GOT3 (cell line): ENCODE data around the gene DLG4.

Source experiments
- DNase-seq: peaks from one replicate; lab custom pipeline; 2025; ENCODE audit warnings: mixed read lengths; lab: John Stamatoyannopoulos, UW

DLG4 gene

GRCh38 chr17:7156342-7156940, 63.2 kb downstream of the DLG4 start:
- no peak for DNase-seq

DNA sequence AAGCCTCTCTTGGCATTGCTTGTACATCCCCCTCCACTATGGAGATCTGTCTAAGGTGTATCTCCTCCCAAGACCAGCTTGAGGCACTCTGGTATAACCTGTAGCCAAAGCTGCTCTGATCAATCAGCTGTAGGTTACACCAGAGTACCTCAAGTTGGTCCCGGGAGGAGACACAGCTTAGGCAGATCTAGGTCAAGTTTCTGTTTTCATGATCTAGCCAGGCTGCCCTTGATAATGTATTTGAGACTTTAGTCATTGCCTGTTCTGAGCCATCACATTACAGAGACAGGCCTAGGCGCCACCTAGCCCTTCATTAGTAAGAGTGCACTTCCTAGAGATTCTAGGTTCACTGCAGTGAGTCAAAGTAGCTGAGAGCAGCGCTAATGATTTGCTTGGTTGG, 71.9 kb downstream of the DLG4 start:
- no peak for DNase-seq

- DNase-seq = no peak
These were observed 73.5 kb downstream of the DLG4 start for GRCh38 chr17:7146115-7146514.

DNA sequence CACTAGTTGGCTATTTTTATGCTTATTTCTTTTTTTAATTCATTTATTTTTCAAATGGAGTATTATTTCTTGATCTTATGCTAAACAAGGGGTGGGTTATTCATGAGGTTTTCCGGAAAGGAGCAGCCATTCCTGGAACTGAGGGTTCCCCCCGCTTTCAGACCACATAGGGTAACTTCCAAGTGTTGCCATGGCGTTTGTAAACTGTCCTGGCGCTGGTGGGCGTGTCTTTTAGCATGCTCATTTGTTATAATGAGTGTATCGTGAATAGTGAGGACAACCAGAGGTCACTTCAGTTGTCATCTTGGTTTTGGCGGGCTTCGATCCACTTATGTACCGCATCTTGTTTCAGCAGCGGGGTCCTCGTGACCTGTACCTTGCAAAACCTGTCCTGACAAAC, 75.4 kb downstream of the DLG4 start:
- no peak for DNase-seq

GRCh38 chr17:7141824-7142223, 77.8 kb downstream of the DLG4 start:
- no peak for DNase-seq

DNA sequence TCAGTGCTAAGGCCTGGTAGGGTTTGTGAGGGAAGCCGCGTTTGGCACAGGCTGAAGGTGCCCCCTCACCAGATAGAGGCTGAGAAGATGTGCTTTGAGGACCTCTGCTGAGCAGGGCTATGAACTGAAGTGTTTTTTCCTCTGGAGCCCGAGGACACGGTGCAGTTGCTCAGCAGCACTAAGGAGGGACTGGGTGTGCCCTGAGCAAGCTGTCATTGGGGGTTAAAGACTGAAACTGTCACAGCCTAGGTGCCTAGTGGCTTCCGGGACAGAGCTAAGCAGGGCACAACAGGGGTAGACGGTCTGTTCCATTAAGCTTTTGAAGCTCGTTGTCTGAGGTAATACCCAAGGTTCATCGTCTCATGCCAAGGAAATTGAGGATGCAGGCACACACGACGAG, 80.2 kb downstream of the DLG4 start:
- no peak for DNase-seq

DNA sequence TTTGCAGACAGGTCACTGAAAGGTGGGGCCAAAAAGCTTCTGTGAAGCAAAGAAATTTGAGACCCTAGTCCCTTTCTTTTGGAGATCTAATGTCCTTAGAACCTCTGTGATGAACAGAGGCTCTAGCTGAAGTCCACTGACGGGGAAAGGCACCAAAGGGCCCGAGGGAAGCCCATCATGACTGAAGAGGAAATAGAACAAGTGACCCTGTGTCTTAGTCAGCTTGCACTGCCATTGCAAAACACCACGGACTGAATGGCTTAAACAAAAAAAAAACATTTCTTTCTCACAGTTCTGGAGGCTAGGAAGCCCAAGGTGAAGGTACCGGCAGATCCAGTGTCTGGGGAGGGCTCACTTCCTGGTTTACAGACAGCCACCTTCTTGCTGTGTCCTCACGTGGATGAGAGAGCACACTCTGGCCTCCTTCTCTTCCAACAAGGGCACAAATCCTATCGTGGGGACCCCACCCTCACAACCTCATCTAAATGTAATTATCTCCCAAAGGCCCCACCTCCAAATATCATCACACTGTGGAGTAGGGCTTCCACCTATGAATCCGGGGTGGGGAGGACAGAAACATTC, 80.7 kb downstream of the DLG4 start:
- DNase-seq = no peak

- DNase-seq = no peak
These were observed 82.3 kb downstream of the DLG4 start for GRCh38 chr17:7137171-7137943.
